Rectal smooth muscle tissue (tissue), 1 donor: ENCODE data around the gene MIX23.

Source experiments
- H3K27ac ChIP-seq: one replicate; pipeline ENCODE4 v1.7.0; 2013; ENCODE audit warnings: low read depth, low read length, inconsistent platforms
- H3K27me3 ChIP-seq: one replicate; pipeline ENCODE4 v1.7.0; 2013; ENCODE audit warnings: low read length; ENCODE audit not compliant: control insufficient read depth, insufficient read depth
- H3K36me3 ChIP-seq: one replicate; pipeline ENCODE4 v1.7.0; 2013; ENCODE audit warnings: low read length; ENCODE audit not compliant: control insufficient read depth, insufficient read depth
- H3K4me1 ChIP-seq: one replicate; pipeline ENCODE4 v1.7.0; 2013; ENCODE audit warnings: low read length; ENCODE audit not compliant: control insufficient read depth, insufficient read depth
- H3K4me3 ChIP-seq: one replicate; pipeline ENCODE4 v1.7.0; 2013; ENCODE audit warnings: low read length
- H3K9ac ChIP-seq: one replicate; pipeline ENCODE4 v1.7.0; 2013; ENCODE audit warnings: low read length

Gene MIX23

DNA sequence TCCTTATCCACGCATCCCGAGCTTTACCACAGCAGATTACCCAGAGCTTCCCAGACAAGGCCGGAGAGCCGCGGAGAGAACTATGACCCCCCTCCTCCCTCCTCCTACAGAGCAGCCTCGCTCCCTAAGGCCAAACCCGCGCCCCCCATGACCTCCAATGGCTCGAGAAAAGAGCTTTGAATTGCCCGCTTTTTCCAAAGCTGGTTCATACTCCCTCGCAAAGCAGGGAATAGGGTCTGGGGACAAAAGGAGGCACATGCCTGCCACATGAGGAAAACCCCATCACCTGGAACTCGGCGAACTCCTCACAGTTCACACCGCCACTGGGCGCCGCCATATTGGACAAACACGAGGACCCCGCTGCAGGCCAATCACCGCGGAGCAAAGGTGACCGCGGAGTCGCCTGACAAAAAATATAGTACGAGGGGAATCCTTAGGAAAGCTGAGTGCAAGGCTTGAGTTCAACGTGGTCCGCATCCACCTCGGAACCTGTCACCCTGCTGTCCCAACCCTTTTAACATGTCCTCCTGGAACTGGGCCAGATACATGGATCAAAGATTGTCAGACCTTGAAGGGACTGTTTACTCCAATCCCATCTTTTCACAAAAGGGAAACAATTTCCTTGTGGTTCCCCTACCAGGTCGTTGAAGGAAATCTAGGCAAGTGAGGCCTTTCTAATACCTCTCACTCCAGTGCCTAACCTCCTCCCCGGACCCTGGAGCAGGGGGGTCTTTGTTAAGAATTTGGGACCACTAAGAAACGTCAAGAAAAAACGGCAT, at the start of gene MIX23:
MIX23 (minus strand) TSS at position 344 of the 779 bp plus-strand sequence; CDS start at position 337, 7 bp downstream.
- Histone ChIP-seq H3K27me3 (no peaks in the 10 kb centered on the region), H3K4me3 (peak within 1 kb of the TSS; percentile 95), H3K4me1 (peaks cover 8% of the 10 kb centered on the region), H3K36me3 (no peaks in the 10 kb centered on the region), H3K9ac (peak within 1 kb of the TSS; percentile 70), H3K27ac (peak within 1 kb of the TSS; percentile 94)

DNA sequence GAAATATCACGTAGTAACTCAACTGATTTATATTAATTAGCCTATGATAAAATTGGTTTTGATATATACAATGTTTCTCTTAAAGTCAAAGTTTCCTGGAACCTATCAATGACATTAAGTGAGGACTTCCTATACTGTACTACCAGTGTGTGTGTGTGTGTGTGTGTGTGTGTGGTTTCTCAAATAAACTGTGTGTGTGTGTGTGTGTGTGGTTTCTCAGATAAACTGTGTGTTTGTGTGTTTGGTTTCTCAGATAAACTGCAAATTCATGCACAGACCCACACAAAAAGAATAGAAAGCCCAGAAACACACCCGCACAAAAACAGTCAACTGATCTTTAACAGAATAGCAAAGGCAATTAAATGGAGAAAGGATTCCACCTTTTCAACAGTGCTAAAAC, 47.3 kb upstream of the MIX23 start:
- no peak overlapping the region for H3K9ac ChIP-seq
- H3K36me3 ChIP-seq = peaks cover 15% of the 10 kb centered on the region
- H3K27ac ChIP-seq = no peak overlapping the region
- H3K4me1 ChIP-seq = no peaks in the 10 kb centered on the region
- H3K4me3 ChIP-seq = no peak overlapping the region
- no peaks in the 10 kb centered on the region for H3K27me3 ChIP-seq

DNA sequence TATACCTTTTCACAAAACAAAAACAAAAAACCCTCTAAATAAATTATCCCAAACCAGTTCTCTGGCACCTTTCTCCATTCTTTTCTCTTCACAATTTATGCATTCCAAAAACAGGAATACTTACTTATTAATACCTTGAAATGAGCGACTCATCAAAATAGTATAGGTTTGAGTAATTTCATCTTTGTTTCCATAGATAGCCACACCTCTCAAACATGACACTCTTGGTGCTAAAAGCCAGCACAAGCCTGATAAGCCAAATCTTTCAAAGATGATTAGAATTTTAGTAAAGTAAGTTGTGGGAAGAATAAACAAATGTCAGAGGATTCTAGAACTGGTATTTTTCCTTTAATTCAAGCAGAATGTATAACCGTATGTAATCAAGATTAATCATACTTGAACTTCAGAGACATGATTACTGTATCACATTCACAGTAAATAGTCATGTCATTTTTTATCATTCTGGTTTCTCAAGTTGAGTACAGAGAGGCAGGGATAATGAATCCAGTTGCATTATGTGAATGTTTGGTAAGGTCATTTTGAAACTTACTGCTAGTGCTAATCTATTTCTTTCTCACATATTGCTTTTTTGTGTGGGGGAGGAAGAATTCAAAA, 44.9 kb upstream of the MIX23 start:
- Histone ChIP-seq H3K4me1 (no peaks in the 10 kb centered on the region), H3K27ac (no peak overlapping the region), H3K36me3 (peaks cover 18% of the 10 kb centered on the region), H3K4me3 (no peak overlapping the region), H3K27me3 (no peaks in the 10 kb centered on the region), H3K9ac (no peak overlapping the region)

DNA sequence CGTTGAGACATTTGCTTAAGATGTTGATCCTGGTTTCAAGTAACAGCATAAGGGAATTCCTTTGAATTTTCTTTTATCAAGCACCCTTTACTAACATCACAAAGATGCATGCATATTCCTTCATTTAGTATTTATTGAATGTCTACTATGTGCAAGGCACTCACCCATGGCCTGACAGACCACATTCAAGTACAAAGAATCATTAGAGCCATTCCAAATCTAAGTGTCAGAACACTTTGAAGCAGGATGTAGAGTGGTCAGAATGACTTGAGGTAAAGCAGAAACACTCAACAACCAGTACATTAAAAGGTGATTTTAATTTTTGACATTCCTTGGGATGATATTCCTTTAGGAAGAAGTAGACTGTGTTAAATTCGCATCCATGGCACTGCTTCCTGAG, 38.8 kb upstream of the MIX23 start:
- Histone ChIP-seq H3K4me1 (no peaks in the 10 kb centered on the region), H3K4me3 (no peak overlapping the region), H3K36me3 (peaks cover 13% of the 10 kb centered on the region), H3K27ac (no peak overlapping the region), H3K9ac (no peak overlapping the region), H3K27me3 (no peaks in the 10 kb centered on the region)

DNA sequence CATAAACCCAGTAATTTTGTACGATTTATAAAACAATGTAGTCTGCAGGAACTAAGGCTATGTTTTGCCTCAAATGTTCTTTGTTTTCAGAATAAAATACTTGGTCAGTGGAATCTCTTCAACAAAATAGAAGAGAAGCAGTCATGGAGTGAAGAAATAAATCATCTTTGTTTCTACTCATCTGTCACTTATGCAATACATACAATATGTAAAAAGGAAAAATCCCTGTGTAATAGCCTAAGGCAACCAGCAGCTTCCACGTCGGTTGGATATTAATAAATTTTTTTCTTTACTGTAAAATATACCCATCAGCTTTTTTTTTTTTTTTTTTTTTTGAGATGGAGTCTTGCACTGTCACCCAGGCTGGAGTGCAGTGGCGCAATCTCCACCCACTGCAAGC, 38.1 kb upstream of the MIX23 start:
- H3K27me3 ChIP-seq = no peaks in the 10 kb centered on the region
- H3K9ac ChIP-seq = no peak overlapping the region
- no peaks in the 10 kb centered on the region for H3K4me1 ChIP-seq
- no peak overlapping the region for H3K4me3 ChIP-seq
- H3K27ac ChIP-seq = no peak overlapping the region
- peaks cover 7% of the 10 kb centered on the region for H3K36me3 ChIP-seq

DNA sequence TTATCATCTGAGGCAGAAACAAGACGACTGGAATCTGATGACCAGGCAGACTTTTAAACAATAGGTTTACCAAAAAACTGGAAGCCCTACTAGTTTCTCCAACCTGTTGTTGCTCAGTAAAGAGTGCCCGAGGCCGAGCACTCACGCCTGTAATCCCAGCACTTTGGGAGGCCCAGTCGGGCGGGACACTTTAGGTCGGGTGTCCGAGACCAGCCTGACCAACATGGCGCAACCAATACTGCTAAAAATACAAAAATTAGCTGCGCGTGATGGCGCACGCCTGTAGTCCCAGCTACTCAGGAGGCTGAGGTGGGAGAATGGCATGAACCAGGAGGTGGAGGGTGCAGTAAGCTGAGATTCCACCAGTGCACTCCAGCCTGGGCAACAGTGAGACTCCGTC, 33.9 kb upstream of the MIX23 start:
- no peaks in the 10 kb centered on the region for H3K27me3 ChIP-seq
- no peak overlapping the region for H3K9ac ChIP-seq
- H3K27ac ChIP-seq = no peak overlapping the region
- peak overlapping the region; percentile 97 for H3K4me3 ChIP-seq
- peaks cover 5% of the 10 kb centered on the region for H3K4me1 ChIP-seq
- no peaks in the 10 kb centered on the region for H3K36me3 ChIP-seq

DNA sequence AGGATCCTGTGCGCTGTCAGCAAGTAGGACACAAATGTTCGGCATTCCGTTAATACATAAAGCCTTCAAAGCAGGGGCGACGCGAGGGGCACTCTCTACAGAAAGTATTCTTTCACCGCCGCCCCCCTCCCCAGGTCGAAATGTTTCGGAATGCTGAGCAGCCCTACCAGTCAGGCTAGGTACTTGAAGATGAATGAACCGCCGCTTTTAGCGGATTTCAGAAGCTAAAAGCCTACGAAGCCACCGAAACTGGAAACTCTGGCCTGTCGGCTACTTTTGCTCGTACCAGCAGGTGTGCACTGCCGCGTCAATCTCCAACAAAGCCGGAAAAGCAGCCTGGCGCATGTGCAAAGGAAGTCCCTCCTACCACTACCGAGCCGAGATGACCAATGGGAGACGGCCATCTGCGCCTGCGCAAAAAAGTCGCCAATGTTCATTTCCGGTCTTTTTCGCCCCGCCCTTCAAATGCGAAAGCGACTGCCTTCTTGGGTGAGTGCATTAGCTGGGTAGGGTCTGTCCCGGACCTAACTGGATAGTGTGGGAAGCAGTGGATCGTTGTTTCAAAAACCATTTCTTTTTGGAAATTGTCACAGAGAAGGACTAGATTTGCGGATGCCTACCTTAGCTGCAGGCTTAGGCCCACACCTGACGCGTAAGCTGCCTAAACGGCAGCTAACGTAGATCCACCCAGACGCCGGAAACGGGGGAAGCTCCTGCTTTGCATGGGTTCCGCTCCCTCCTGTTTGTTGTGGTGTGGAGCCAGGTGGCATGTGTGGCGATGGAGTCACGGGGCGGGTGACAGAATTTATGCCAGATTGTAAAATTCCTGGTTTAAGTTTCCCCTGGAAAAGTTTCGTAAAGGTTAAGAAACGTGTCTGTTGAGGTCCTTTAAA, 33.0 kb upstream of the MIX23 start, which contains the start of gene WDR5B:
WDR5B (minus strand) TSS at position 301 of the 893 bp plus-strand sequence. CDS start 534 bp downstream, outside the sequence.
- Histone ChIP-seq H3K4me1 (peaks cover 5% of the 10 kb centered on the region), H3K36me3 (no peaks in the 10 kb centered on the region), H3K9ac (peak within 1 kb of the TSS; percentile 88), H3K27me3 (no peaks in the 10 kb centered on the region), H3K27ac (peak within 1 kb of the TSS; percentile 93), H3K4me3 (peak within 1 kb of the TSS; percentile 97)

DNA sequence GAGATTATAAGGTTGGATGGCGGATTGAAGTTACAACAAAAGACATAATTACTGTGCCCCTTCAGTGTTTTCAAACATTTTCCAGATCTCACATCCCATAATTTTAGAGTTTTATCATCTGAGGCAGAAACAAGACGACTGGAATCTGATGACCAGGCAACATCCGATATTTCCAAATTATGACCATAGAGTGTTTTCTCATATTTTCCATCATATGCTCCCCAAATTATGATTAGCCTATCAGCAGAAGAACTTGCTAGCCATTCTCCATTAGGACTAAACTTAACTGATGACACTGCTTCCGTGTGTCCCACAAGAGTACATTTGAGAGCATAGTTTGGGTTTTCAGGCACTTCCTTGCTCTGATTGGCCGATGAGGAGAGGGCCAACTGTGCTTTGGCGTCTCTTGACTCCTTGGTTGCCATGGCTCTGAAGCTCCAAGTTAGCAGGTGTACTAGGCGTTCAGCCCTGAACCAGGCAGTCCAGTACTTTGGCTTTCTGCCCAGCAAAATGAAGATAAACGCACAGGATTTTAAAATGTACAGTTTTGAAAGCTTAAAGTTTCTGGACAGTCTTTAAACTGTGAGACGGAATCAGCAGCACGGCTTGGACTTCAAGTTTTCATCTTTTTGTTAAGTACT, 32.2 kb upstream of the MIX23 start:
- peak overlapping the region; percentile 97 for H3K4me3 ChIP-seq
- peak overlapping the region; percentile 66 for H3K9ac ChIP-seq
- H3K4me1 ChIP-seq = peaks cover 5% of the 10 kb centered on the region
- peak overlapping the region; percentile 93 for H3K27ac ChIP-seq
- no peaks in the 10 kb centered on the region for H3K27me3 ChIP-seq
- peaks cover under 1% of the 10 kb centered on the region for H3K36me3 ChIP-seq

DNA sequence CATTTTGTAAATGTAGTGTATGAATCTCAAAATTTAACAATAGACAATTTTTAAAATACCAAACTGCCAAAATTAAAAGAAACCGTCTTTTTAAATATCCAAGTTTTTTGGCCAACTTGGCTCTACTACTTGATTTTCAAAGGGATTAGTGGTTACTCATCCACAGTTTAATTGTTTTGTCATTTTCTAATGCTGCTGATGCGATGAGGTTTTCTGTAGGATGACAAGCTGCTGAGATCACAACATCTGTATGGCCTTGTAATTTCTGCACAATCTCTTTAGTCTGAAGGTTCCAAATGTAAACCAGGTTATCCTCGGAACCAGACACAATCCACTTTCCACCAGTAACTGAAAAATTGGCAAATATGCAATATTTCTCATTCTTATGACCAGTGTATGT, 31.4 kb upstream of the MIX23 start:
- H3K27ac ChIP-seq = no peak overlapping the region

DNA sequence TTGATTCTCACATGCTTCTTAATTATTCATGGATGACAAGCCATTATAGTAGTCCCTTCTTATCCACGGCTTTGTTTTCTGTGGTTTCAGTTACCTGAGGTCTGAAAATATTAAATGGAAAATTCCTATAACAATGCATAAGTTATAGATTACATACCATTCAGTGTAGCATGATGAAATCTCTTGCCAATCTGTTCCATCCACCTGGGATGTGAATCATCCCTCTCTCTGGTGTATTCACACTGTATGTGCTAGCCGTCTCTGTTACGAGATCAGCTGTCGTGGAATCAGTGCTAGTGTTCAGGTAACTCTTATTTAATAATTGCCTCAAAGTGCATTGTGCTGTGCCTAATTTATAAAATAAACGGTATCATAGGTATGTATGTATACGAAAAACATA, 27.6 kb upstream of the MIX23 start:
- Histone ChIP-seq H3K36me3 (peaks cover 23% of the 10 kb centered on the region), H3K27me3 (no peaks in the 10 kb centered on the region), H3K9ac (no peak overlapping the region), H3K4me1 (peaks cover 5% of the 10 kb centered on the region), H3K27ac (no peak overlapping the region), H3K4me3 (no peak overlapping the region)

More for the DNA sequence above, 31.4 kb upstream of the MIX23 start:
- H3K4me1 ChIP-seq = peaks cover 5% of the 10 kb centered on the region
- peaks cover 3% of the 10 kb centered on the region for H3K36me3 ChIP-seq
- H3K27me3 ChIP-seq = no peaks in the 10 kb centered on the region
- no peak overlapping the region for H3K9ac ChIP-seq
- H3K4me3 ChIP-seq = no peak overlapping the region

DNA sequence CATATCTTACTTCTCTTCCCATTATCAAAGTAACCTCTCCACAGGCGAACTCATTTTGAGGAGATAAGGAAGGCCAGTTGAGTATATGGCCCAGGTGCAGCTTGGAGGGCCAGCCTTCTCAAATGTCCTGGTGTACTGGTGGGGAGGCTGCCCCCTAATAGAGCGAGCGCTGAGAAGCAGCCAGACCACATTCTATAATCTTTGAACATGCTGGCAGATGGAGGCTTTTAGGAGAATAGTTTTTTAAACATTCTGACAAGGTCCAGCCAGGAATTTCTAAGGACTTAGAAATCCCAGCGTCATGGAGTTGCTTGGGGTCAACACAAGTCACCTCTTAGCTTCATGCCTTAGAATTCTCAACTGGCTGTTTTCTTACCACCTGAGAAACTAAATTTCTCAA, 27.1 kb upstream of the MIX23 start:
- Histone ChIP-seq H3K27ac (no peak overlapping the region), H3K4me1 (peaks cover under 1% of the 10 kb centered on the region), H3K4me3 (no peak overlapping the region), H3K27me3 (no peaks in the 10 kb centered on the region), H3K9ac (no peak overlapping the region), H3K36me3 (peaks cover 23% of the 10 kb centered on the region)

DNA sequence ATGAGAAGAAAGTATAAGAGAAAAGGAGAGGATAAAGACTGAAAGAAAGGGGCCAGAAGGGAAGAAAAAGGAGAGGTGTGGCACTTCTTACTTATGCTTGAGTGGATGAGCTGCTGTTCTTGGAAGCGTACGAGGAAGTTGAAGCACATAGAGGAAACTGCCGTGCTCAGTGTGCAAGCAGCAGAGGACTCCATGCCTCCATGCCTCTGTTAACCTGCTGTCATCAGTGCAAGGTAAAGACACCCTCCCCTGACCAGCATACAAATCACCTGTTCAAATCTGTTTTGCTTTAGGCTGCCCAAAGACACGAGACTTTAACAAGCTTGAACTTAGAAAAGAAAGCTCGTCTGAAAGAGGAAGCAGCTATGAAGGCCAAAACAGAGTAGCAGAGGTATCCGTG, 26.4 kb upstream of the MIX23 start:
- no peak overlapping the region for H3K4me3 ChIP-seq
- no peak overlapping the region for H3K27ac ChIP-seq
- no peaks in the 10 kb centered on the region for H3K4me1 ChIP-seq
- H3K36me3 ChIP-seq = peaks cover 23% of the 10 kb centered on the region
- no peak overlapping the region for H3K9ac ChIP-seq
- no peaks in the 10 kb centered on the region for H3K27me3 ChIP-seq
